Heart right ventricle (tissue), 16 donors: ENCODE data around the gene KIAA2012. TPM values are rescaled to one million over a fixed set of nuclear protein-coding genes. Genes with fewer than 3 reads are reported as not detected.

ENCODE experiments used
- ATAC-seq, 8 donors: fragments of 200-7000 bp; cut with Tn5 transposase; one replicate each; pipeline ENCODE4 v1.9.1; 2020; ENCODE audit warnings: mild to moderate bottlenecking in 8 of 8, moderate library complexity in 8 of 8, moderate number of reproducible peaks in 1 of 8
- DNase-seq, 2 donors: peaks; one replicate each; pipeline ENCODE4 v3.0.0-alpha.2; 2020
- H3K27ac ChIP-seq, 10 donors: fragments of 200-600 bp; sonication (generic) in 2 of 10; one replicate each; pipeline versions ENCODE4 v1.5.0 to v1.8.0; 2020 to 2022; ENCODE audit warnings: mild to moderate bottlenecking in 3 of 10
- H3K27me3 ChIP-seq, 7 donors: fragments of 200-600 bp; one replicate each; pipeline ENCODE4 v1.8.0; 2021 to 2022; ENCODE audit warnings: mild to moderate bottlenecking in 2 of 7
- H3K36me3 ChIP-seq, 9 donors: fragments of 200-600 bp; sonication (generic) in 1 of 9; one replicate each; pipeline versions ENCODE4 v1.5.0 to v1.8.0; 2020 to 2022; ENCODE audit warnings: mild to moderate bottlenecking in 2 of 9
- H3K4me1 ChIP-seq, 9 donors: fragments of 200-600 bp; sonication (generic) in 1 of 9; one replicate each; pipeline versions ENCODE4 v1.5.0 to v1.8.0; 2020 to 2022; ENCODE audit warnings: mild to moderate bottlenecking in 4 of 9
- H3K4me3 ChIP-seq, 10 donors: fragments of 200-600 bp; sonication (generic) in 2 of 10; one replicate each; pipeline versions ENCODE4 v1.5.0 to v1.8.0; 2020 to 2022; ENCODE audit warnings: mild to moderate bottlenecking in 7 of 10, moderate library complexity in 2 of 10
- H3K9me3 ChIP-seq, 11 donors: fragments of 200-600 bp in 10 of 11; sonication (generic) in 2 of 11; one replicate each; pipeline versions ENCODE4 v1.5.0 to v1.8.0; 2013 to 2022; ENCODE audit warnings: mild to moderate bottlenecking in 2 of 11, control low read depth in 1 of 11, moderate library complexity in 1 of 11
- WGBS, 2 donors: extraction: QIAGEN DNeasy Blood & Tissue Kit; methylation state at CpG; one replicate each; pipeline ENCODE4 v1.1.7; 2013; ENCODE audit warnings: inconsistent platforms in 1 of 2; 5-methylcytosine and 5-hydroxymethylcytosine counted together
- intact Hi-C, 10 donors: fragments of 100-400 bp; cut with DNase I; formaldehyde crosslinking; loops; one replicate each; pipeline versions ENCODE4 v1.11.1 to v1.14.2; 2022
- polyA plus RNA-seq, 2 donors: library from polyadenylated mRNA; stranded (reverse); fragments of 200-250 nt; gene quantifications; one replicate each; pipeline ENCODE4 v1.2.3, GENCODE V29; 2013
- total RNA-seq, 10 donors: library from RNA; stranded (reverse); fragmentation: NEBNext Ultra II Directional in 3 of 10; extraction: Animal tissue kit (Norgen Biotek cat#: 25700) in 3 of 10; gene quantifications; one replicate each; pipeline versions ENCODE4 v1.2.1 to v1.2.4, GENCODE V29; 2021 to 2023
- TF ChIP-seq, protein P1 (sequence below), 9 donors: fragments of 200-600 bp; sonication (generic) in 2 of 9; IDR thresholded peaks; one replicate each; pipeline versions ENCODE4 v1.5.0 to v1.8.0; 2021 to 2022; ENCODE audit warnings: antibody characterized with exemption in 9 of 9, mild to moderate bottlenecking in 5 of 9, moderate library complexity in 1 of 9
- donor health status: Arrhythmogenic right ventricular cardiomyopathy.
- donor health status: ischemic (EF 13 %, LVEDD 7.1; RV severe dilation, severe dysfunction).
- donor health status: healthy with polysubstance abuse.
- donor health status: DM: no; HTN: yes; CAD: no.
- donor health status: DM: no; HTN: no; CAD: no.
- donor health status: ischemic (EF 25% LVEDD 6.9; RV normal size, moderate dysfunction).
- donor health status: ischemic (EF 25% LVEDD 5.7; RV mildly dilated, moderate dysfunction).
- donor health status: healthy.
- donor health status: DM: yes; HTN: yes; CAD: no.
- donor health status: Ischemic cardiomyopathy.
- donor health status: ischemic (EF 35%, LVEDD 5.7; RV mildly dilated, moderate dysfunction).
- donor health status: nonischemic (EF 11% LVEDD 7.7; RV severe dilation, severe dysfunction).
- donor health status: DM: yes; HTN: yes; CAD: no.
- donor health status: PGD.
- donor health status: ischemic (EF 29% LVEDD 5.4; RV normal size, mild dysfunction).
- donor health status: nonischemic (EF 23%, LVEDD 6.1; RV moderate dilation, normal function).

KIAA2012 gene
- total and polyA plus RNA-seq, 12 donors, result not detected

DNA sequence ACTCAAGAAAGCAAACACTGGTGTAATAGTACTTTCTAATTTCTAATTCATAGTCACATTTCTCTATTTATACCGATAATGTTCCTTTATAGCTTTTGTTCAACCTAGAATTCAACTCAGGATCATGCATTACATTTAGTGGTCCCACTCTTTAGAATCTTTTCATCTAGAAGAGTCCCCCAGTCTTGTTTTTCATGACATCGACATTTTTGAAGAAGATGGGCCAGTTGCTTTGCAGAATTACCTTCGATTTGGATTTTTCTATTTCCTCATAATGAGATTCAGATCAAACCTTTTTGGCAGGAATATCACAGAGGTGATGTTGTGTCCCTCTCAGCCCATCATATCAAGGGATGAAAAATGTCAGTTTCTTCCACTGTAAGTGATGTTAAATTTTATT, 35.3 kb downstream of the KIAA2012 start:
- TF ChIP-seq, protein P1, sequence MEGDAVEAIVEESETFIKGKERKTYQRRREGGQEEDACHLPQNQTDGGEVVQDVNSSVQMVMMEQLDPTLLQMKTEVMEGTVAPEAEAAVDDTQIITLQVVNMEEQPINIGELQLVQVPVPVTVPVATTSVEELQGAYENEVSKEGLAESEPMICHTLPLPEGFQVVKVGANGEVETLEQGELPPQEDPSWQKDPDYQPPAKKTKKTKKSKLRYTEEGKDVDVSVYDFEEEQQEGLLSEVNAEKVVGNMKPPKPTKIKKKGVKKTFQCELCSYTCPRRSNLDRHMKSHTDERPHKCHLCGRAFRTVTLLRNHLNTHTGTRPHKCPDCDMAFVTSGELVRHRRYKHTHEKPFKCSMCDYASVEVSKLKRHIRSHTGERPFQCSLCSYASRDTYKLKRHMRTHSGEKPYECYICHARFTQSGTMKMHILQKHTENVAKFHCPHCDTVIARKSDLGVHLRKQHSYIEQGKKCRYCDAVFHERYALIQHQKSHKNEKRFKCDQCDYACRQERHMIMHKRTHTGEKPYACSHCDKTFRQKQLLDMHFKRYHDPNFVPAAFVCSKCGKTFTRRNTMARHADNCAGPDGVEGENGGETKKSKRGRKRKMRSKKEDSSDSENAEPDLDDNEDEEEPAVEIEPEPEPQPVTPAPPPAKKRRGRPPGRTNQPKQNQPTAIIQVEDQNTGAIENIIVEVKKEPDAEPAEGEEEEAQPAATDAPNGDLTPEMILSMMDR (IDR thresholded peaks at IDR 0.05), result no peak
- Histone ChIP-seq H3K27me3 (peaks cover 0 to 13% (median 4%) of the 10 kb centered on the region in 7 donors), H3K4me1 (peaks cover 0 to 14% (median 0%) of the 10 kb centered on the region in 9 donors), H3K36me3 (no peaks in the 10 kb centered on the region), H3K4me3 (no peak overlapping the region), H3K9me3 (no peaks in the 10 kb centered on the region), H3K27ac (no peak overlapping the region)
- no peak for ATAC-seq
- no peak for DNase-seq
- intact Hi-C loops, result no loop called here
- WGBS, 2 donors, result 96 to 97% methylated on average over 3 of the region's 3 CpGs

DNA sequence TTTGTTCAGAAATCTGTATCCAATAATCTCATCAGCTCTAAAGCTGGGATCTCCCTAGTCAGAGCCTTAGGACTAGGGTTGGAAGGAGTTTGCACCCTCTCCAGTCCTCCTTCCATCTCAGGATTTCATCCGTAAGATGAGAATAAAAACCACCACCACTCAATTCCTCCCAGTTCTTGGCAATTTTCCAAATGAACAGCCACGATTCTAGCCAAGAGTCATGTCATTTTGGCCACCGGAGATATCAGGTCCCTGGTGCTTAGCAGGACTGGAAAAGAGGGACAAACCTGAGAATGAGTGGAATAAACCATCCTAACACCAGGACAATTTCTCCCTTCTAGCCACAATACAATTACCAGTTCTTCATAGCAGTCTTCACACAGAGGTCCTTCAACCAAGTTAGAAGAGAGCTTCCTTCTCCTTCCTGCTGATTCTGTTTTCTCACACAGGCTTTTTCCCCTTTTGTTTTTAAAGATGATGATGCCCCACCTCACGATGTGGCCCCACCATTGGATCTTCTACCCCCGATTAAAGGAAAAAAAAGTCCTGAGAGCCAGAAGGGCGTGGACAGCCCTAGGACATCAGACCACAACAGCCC, 36.2 kb downstream of the KIAA2012 start:
- Histone ChIP-seq H3K4me3 (no peak overlapping the region), H3K36me3 (no peaks in the 10 kb centered on the region), H3K4me1 (peaks cover 0 to 14% (median 0%) of the 10 kb centered on the region in 9 donors), H3K27me3 (peaks cover 0 to 14% (median 4%) of the 10 kb centered on the region in 7 donors), H3K9me3 (no peaks in the 10 kb centered on the region), H3K27ac (no peak overlapping the region)
- DNase-seq, result no peak
- TF ChIP-seq, protein P1 (IDR thresholded peaks at IDR 0.05), result no peak
- intact Hi-C loops, result no loop called here
- WGBS, 2 donors, result 45% methylated on average over 6 of the region's 6 CpGs
- ATAC-seq, result no peak

DNA sequence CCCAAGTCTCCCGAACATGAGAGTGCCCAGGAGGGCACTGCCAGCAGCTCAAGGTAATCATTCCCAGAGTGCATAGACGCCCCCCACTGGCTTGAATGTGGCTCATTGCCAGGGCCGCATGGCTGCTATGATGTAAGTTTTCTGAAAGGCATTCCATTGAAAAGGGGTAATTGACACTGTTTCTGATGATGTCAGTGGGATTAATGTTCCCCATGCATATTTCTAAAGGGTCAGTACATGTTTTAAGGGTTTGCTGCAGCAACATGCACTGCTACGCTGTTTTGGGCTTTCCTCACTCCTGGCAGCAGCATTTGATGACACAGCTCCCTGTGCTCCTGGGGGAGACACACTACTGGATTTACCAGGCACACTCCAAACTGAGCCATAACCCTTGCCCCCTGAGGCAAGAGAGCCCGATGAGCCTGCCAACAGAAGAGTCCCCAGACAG, 36.7 kb downstream of the KIAA2012 start:
- Histone ChIP-seq H3K36me3 (no peaks in the 10 kb centered on the region), H3K4me1 (peaks cover 0 to 17% (median 0%) of the 10 kb centered on the region in 9 donors), H3K27me3 (peaks cover 0 to 14% (median 10%) of the 10 kb centered on the region in 7 donors), H3K27ac (no peak overlapping the region), H3K9me3 (no peaks in the 10 kb centered on the region), H3K4me3 (no peak overlapping the region)
- 48 to 54% methylated on average over 5 of the region's 5 CpGs for WGBS, 2 donors
- DNase-seq, result peak; percentile 13 to 25
- TF ChIP-seq, protein P1 (IDR thresholded peaks at IDR 0.05), result no peak
- ATAC-seq, result peak in 7 of 8 donors; percentile 31 to 91 (median 64)
- intact Hi-C loops, result no loop called here

DNA sequence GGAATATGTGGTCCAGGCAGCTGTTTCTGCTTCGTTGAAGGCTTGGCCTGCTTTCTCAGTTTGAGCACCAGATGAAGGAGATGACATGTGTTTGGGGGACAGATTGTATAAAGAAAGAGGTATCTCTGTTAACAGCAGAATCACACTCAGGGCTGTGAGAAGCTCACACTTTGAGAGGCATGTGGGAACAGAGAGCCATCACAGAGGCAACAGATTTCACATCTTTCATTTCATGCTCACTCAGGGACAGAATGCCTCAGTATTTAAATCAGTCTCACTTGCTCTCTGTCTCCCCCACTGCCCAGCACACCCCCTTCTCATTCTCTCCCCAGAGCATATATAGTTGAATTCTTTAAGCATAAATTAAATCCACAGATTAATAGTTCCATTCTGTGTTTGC, 37.4 kb downstream of the KIAA2012 start:
- Histone ChIP-seq H3K27me3 (peaks cover 0 to 14% (median 9%) of the 10 kb centered on the region in 7 donors), H3K4me3 (no peak overlapping the region), H3K9me3 (no peaks in the 10 kb centered on the region), H3K4me1 (peaks cover 0 to 25% (median 0%) of the 10 kb centered on the region in 9 donors), H3K36me3 (no peaks in the 10 kb centered on the region), H3K27ac (no peak overlapping the region)
- DNase-seq (no peak), ATAC-seq (no peak)
- 30 to 49% methylated on average over 1 of the region's 1 CpG for WGBS, 2 donors
- intact Hi-C loops, result no loop called here
- TF ChIP-seq, protein P1 (IDR thresholded peaks at IDR 0.05), result no peak
